GM21786 (cell line): ENCODE measurements around the gene RGS9BP.
"Not testable (repeated sequence)": the region's sequence is repeated elsewhere in the genome, so short reads cannot be mapped to it uniquely, and the experiment has no call there.

Experiments used
- ATAC-seq: cut with Tn5 transposase; IDR thresholded peaks from one replicate; pipeline ENCODE4 v1.9.1; 2021; ENCODE audit not compliant: unreplicated experiment

The RGS9BP gene

GRCh38 chr19:32675720-32676185, at the start of gene RGS9BP:
Gene RGS9BP (plus strand): TSS chr19:32675848. CDS start chr19:32676264, 416 bp downstream.
- peak; percentile 32 for ATAC-seq

DNA sequence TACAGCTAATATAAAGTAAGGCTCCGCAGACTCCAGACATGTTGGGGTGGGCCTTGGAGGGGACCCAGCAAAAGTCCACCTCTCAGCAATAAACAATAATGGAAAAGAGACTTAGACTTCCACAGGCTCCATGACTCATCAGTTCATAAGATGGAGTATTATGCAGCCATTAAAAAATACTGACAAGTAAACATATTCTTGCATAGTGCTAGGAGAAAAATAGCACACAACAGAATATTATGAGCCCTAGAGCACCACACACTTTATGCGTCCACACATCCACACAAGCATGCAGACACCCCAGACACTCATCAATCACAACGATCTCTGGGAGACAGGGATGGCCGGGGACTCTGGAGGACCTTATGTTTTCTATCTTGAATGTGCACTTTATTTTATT, 48.7 kb upstream of the RGS9BP start:
- no peak for ATAC-seq

DNA sequence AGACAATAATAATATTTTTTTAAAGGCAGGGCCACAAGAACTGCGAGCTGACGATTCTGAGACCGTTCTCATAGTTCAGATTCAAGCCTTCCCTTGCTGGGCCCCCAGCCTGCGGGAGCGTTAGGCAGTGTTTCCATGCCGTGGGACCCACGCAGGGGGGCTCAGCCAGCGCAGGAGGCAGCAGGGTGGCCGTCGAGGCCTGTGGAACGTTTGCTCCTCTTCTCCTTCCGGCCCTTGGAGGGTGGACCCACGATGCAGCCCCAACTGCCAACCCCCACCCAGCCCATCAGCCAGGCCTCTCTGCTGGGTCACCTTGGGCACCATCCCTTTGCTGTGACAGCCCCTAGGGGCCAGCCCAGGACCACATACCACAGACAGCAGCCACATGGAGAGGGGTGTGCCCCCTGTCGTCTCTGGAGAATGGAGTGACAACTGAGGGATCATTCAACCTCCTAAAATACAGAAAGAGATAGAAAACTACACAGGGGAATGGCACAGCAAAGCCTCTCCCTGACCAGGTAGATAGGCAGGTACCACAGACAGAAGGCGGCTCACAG, 47.9 kb upstream of the RGS9BP start:
- ATAC-seq, result no peak

DNA sequence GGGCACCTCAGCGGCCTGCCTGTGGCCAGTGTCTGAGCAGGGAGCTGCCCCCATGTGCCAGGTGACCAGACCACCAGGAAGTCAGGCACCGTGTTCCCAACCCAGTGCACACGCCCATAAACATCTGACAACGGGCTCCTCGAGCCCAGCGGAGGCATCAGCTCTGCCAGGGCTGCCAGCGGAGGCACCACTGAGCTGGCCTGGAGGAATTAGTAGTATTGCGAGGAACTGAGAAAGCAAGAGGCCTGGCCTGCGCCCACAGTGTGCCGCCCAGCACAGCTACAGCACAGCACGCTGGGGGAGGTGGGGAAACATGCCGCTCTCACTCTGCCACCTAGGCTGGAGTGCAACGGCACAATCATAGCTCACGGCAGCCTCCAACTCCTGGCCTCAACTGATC, 45.3 kb upstream of the RGS9BP start:
- ATAC-seq, result no peak

DNA sequence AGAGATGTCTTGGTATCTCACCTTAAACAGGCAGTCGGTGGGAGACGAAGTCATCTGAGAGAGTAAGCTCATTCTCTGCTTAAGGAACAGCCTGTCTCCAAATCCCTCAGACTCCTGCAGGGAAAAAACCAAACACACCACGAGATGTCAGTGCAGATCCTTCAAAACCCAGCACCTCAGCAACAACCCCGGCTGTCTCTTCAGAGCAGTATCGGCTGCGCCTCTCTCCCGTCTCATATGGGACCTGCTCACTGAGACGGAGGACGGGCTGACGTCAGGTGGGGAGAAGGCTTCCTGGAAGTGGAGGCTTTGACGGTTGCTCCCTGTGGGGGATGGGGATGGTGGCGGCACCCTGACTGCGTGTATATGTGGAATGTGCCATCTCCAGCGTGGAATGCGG, 44.3 kb upstream of the RGS9BP start:
- ATAC-seq, result no peak

- ATAC-seq, result no peak
Observed at GRCh38 chr19:32637480-32637879, 38.2 kb upstream of the RGS9BP start.

- no peak for ATAC-seq
Observed at GRCh38 chr19:32638625-32639024, 37.0 kb upstream of the RGS9BP start.

DNA sequence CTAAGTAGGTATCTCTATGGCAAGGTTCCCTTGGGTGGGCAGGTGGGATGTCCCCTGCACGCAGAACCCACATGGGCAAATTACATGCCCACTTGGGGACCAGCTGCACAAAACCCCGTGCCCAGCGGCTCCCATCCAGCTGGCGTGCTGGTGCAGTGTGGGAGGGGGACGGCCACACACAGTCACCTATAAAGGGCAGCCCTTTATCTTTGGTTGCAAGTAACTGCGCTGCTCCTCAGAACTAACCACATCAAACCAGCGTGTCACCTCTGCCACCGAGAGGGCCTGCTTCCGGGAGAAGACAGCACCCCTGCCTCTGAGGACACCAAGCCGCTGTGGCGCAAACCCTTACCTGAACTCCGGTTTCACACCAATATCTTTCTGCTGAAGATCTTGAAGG, 32.9 kb upstream of the RGS9BP start:
- ATAC-seq, result no peak

DNA sequence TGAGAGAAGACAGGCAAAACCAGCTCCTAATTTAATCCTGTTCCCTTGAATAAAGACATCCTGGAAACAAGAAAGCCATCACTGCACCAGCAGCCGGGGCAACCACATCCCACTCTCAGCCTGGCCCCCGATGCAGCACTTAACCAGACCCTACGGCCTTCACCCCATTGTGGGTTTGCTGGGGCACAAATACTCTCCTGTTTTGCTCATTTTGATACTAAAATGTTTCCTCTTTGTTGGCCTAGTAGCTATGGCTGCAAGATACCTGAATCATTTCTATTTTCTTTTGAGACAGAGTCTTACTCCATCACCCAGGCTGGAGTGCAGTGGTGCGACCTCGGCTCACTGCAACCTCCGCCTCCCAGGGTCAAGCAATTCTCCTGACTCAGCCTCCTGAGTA, 29.1 kb upstream of the RGS9BP start:
- no peak for ATAC-seq

DNA sequence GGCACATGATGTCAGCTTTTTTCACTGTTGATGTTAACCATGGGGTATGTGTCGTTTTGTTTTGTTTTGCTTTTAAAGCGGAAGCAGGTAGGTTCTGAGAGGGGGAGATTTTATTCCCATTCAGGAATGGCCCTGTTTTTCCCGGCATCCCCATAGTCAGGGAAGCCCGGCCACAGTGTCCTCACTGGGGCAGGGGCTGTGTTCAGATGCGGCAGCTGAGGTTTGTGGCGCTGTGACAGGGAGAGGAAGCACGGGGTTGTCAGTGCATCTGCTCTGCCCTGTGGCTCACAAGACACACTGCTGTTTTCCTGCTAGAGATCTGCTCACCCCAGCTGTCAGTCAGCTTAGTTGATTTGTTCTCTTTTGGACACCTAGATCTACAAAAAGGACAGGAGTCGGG, 28.3 kb upstream of the RGS9BP start:
- ATAC-seq, result no peak

GRCh38 chr19:32649751-32650150, 25.9 kb upstream of the RGS9BP start:
- no peak for ATAC-seq

- ATAC-seq, result no peak
Observed at GRCh38 chr19:32650671-32651070, 25.0 kb upstream of the RGS9BP start.

DNA sequence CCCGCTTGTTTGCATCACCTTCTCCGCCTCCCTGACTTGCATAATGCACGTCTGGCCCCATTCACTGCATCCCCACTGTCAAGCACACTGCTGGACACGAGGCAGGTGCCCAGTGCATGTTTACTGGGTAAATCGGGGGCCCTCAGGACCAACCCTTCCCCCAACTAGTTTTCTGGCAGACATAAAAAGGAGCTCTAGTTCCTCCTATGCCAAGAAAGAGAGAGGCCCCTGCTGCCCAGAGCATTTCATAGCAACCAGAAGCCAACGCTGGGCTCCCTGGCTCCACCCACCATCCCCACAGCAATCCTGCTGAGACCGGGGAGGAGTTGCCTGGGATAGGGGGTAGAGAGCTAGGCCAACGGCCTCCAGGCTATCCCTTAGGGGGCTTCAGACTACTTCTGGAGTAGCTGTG, 23.9 kb upstream of the RGS9BP start:
- no peak for ATAC-seq

DNA sequence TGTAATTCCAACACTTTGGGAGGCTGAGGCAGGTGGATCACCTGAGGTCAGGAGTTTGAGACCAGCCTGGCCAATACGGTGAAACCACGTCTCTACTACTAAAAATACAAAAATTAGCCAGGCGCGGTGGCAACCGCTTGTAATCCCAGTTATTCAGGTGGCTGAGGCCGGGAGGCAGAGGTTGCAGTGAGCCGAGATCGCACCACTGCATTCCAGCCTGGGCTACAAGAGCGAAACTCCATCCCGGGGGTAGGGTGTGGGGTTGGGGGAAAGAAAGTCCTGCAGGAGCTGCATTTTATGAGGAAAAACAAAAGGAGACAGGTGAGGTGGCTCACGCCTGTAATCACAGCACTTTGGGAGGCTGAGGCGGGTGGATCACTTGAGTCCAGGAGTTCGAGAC, 23.3 kb upstream of the RGS9BP start:
- not testable (repeated sequence) for ATAC-seq

- ATAC-seq, result no peak
Observed at GRCh38 chr19:32652894-32653598, 22.6 kb upstream of the RGS9BP start.

GRCh38 chr19:32653599-32653915, 22.1 kb upstream of the RGS9BP start:
- ATAC-seq, result no peak

GRCh38 chr19:32656379-32656778, 19.3 kb upstream of the RGS9BP start:
- ATAC-seq, result not testable (repeated sequence)

- no peak for ATAC-seq
Observed at GRCh38 chr19:32658075-32658474, 17.6 kb upstream of the RGS9BP start.

DNA sequence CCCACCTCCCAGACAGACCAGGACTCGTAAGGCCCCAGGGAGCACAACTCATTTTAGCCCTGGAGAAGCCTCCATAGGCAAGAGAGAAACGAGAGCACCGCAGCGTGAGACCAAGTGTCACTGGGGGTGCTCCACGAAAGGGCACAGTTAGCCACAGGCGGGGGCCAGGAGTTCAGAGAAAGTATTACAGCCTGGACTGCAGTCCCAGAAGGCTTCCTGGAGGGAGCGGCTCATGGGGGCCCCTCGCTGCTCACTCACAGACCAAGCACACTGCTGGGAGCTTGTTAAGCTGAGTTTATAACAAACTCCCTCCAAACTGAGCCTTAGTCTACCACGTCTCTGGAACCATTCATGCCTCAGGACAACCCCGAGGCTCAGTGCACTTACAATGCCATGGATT, 17.1 kb upstream of the RGS9BP start:
- no peak for ATAC-seq

DNA sequence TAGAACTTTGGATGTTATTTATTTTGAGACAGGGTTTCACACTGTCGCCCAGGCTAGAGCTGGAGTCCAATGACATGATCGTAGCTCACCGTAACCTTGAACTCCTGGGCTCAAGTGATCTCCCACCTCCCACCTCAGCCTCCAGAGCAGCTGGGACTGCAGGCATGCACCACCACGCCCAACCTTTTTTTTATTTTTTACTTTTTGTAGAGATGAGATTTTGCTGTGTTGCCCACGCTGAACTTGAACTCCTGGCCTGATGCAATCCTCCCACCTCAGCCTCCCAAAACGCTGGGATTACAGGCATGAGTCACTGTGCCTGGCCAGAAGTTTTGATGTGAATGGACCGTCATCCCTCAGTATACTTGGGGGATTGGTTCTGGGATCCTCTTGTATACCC, 14.3 kb upstream of the RGS9BP start:
- ATAC-seq, result no peak

- no peak for ATAC-seq
Observed at GRCh38 chr19:32662186-32662585, 13.5 kb upstream of the RGS9BP start.

- no peak for ATAC-seq
Observed at GRCh38 chr19:32666084-32666483, 9.6 kb upstream of the RGS9BP start.

DNA sequence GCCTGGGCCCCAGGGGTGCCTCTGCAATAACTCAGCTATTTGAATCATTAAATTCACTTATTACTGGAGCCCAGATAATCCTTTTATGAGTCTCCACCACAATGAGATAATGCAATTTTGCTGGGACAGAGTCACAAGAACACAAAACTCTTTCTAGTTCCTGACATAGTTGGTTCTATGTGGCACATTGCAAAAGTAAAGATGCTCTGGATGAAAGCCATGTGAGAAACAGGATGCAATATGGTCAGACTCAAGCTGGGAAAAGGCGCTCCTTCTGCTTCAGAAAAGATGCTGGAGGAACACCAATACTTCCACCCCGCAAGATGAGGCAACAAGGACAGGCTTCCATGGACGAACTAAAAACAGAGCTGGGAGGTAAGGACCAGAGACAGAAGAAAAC, 6.3 kb upstream of the RGS9BP start:
- no peak for ATAC-seq
